H1 (cell line): ENCODE measurements around the gene CD40LG. TPM values are rescaled to one million over a fixed set of nuclear protein-coding genes. Genes with fewer than 3 reads are reported as not detected.

Experiments
- CTCF ChIA-PET: fragments of 300-600 bp; sonication (Branson Sonifier 250); formaldehyde crosslinking; loops from one replicate; lab custom pipeline; 2021; ENCODE audit not compliant: partially characterized antibody; lab: Charles Lee
- POLR2A ChIA-PET: fragments of 300-600 bp; sonication (Branson Sonifier 250); formaldehyde crosslinking; loops from one replicate; lab custom pipeline; 2021; ENCODE audit warnings: inconsistent platforms; ENCODE audit not compliant: partially characterized antibody; lab: Charles Lee
- DNase-seq, 2 experiments: peaks; one replicate each; pipeline versions ENCODE4 v3.0.0 to v3.0.0-alpha.2; 2010 to 2022; ENCODE audit warnings: low spot score in 2 of 2, low read depth in 1 of 2, mixed read lengths in 1 of 2
- FAIRE-seq: peaks from 2 replicates; lab custom pipeline; 2011; peaks lifted over from hg19 to GRCh38; lab: Jason Lieb, UNC
- H2AFZ ChIP-seq: 2 replicates; pipeline ENCODE4 v1.8.1; 2012; ENCODE audit warnings: low read length, inconsistent platforms
- H2AK5ac ChIP-seq: 2 replicates; pipeline ENCODE4 v1.6.1; 2013; ENCODE audit warnings: low read depth, low read length
- H2BK120ac ChIP-seq: replicated peaks from 2 replicates; pipeline ENCODE3; 2013; ENCODE audit warnings: low read depth, low read length, inconsistent platforms
- H2BK12ac ChIP-seq: 2 replicates; pipeline ENCODE4 v1.6.1; 2013; ENCODE audit warnings: low read depth, low read length
- H2BK15ac ChIP-seq: 2 replicates; pipeline ENCODE4 v1.6.1; 2013; ENCODE audit warnings: low read length
- H2BK20ac ChIP-seq: 2 replicates; pipeline ENCODE4 v1.6.1; 2013; ENCODE audit warnings: low read length
- H2BK5ac ChIP-seq: 2 replicates; pipeline ENCODE4 v1.6.1; 2013; ENCODE audit warnings: low read depth, low read length
- H3K14ac ChIP-seq: 2 replicates; pipeline ENCODE4 v1.6.1; 2013; ENCODE audit warnings: inconsistent platforms; ENCODE audit not compliant: insufficient read length
- H3K18ac ChIP-seq: 2 replicates; pipeline ENCODE4 v1.6.1; 2013; ENCODE audit warnings: low read length; ENCODE audit errors: extremely low read depth
- H3K23ac ChIP-seq: 2 replicates; pipeline ENCODE4 v1.6.1; 2013; ENCODE audit warnings: inconsistent platforms; ENCODE audit not compliant: insufficient read length
- H3K23me2 ChIP-seq: 2 replicates; pipeline ENCODE4 v1.6.1; 2013; ENCODE audit warnings: low read depth, low read length
- H3K27ac ChIP-seq: 2 replicates; pipeline ENCODE4 v1.6.1; 2011; ENCODE audit warnings: low read depth, low read length, inconsistent platforms
- H3K27me3 ChIP-seq, 4 experiments: replicated peaks in 1 of 4; 1 replicate in 1 of 4; 2 replicates in 3 of 4; pipeline versions ENCODE4 v1.6.1 to v1.8.1; 2011 to 2013; ENCODE audit warnings: low read length in 3 of 4, mild to moderate bottlenecking in 3 of 4, inconsistent platforms in 2 of 4, mixed read lengths in 2 of 4, moderate library complexity in 1 of 4; ENCODE audit not compliant: control insufficient read depth in 3 of 4, insufficient read depth in 3 of 4; ENCODE audit errors: extremely low read depth in 1 of 4
- H3K36me3 ChIP-seq, 4 experiments: 2 replicates each; pipeline versions ENCODE4 v1.6.1 to v1.8.1; 2011 to 2013; ENCODE audit warnings: mild to moderate bottlenecking in 4 of 4, low read length in 3 of 4, moderate library complexity in 2 of 4, control low read depth in 1 of 4, inconsistent platforms in 1 of 4; ENCODE audit not compliant: insufficient read depth in 4 of 4, control insufficient read depth in 2 of 4
- H3K4ac ChIP-seq: replicated peaks from 2 replicates; pipeline ENCODE3; 2013; ENCODE audit warnings: low read length, low read depth, mixed read lengths, inconsistent platforms; ENCODE audit not compliant: insufficient read length
- H3K4me1 ChIP-seq, 4 experiments: replicated peaks in 1 of 4; 1 replicate in 1 of 4; 2 replicates in 3 of 4; pipeline versions ENCODE4 v1.6.1 to v1.8.1; 2011 to 2013; ENCODE audit warnings: low read length in 3 of 4, inconsistent platforms in 2 of 4, mixed read lengths in 1 of 4; ENCODE audit not compliant: insufficient read depth in 4 of 4, control insufficient read depth in 3 of 4
- H3K4me2 ChIP-seq, 2 experiments: 2 replicates each; pipeline versions ENCODE4 v1.6.1 to v1.8.1; 2011 to 2013; ENCODE audit warnings: low read depth in 2 of 2, low read length in 2 of 2, control low read depth in 1 of 2, inconsistent platforms in 1 of 2, mild to moderate bottlenecking in 1 of 2; ENCODE audit not compliant: insufficient read depth in 1 of 2
- H3K4me3 ChIP-seq, 4 experiments: fragments of 200-600, 300-600 bp in 1 of 4; sonication (generic), shearing (Covaris generic), sonication (Bioruptor Twin) in 1 of 4; 2 replicates each; pipeline versions ENCODE4 v1.5.1 to v1.8.1; 2011 to 2016; ENCODE audit warnings: low read length in 4 of 4, low read depth in 3 of 4, control low read depth in 2 of 4, inconsistent platforms in 2 of 4, mild to moderate bottlenecking in 2 of 4, mixed read lengths in 1 of 4, moderate library complexity in 1 of 4; ENCODE audit not compliant: insufficient read depth in 2 of 4; ENCODE audit errors: extremely low read depth in 1 of 4
- H3K56ac ChIP-seq: replicated peaks from 2 replicates; pipeline ENCODE3; 2013; ENCODE audit warnings: low read depth, mild to moderate bottlenecking, mixed read lengths, low read length, inconsistent platforms; ENCODE audit not compliant: insufficient read length
- H3K79me1 ChIP-seq: 2 replicates; pipeline ENCODE4 v1.6.1; 2013; ENCODE audit warnings: low read depth, low read length, control low read depth
- H3K79me2 ChIP-seq, 2 experiments: 2 replicates each; pipeline versions ENCODE4 v1.6.1 to v1.8.1; 2012 to 2013; ENCODE audit warnings: low read length in 2 of 2, mild to moderate bottlenecking in 2 of 2, inconsistent platforms in 1 of 2; ENCODE audit not compliant: insufficient read depth in 2 of 2, control insufficient read depth in 1 of 2
- H3K9ac ChIP-seq, 4 experiments: replicated peaks in 1 of 4; 1 replicate in 1 of 4; 2 replicates in 3 of 4; pipeline versions ENCODE4 v1.6.1 to v1.8.1; 2011 to 2013; ENCODE audit warnings: low read depth in 3 of 4, low read length in 3 of 4, control low read depth in 2 of 4, mild to moderate bottlenecking in 2 of 4, moderate library complexity in 2 of 4, inconsistent platforms in 1 of 4; ENCODE audit errors: extremely low read depth in 1 of 4
- H3K9me3 ChIP-seq, 2 experiments: 2 replicates each; pipeline versions ENCODE4 v1.6.1 to v1.8.1; 2012 to 2013; ENCODE audit warnings: mild to moderate bottlenecking in 2 of 2, moderate library complexity in 2 of 2, control low read depth in 1 of 2, inconsistent platforms in 1 of 2, low read depth in 1 of 2, low read length in 1 of 2, mixed read lengths in 1 of 2; ENCODE audit not compliant: insufficient read depth in 2 of 2
- H4K20me1 ChIP-seq, 2 experiments: replicated peaks in 1 of 2; 2 replicates each; pipeline versions ENCODE3 to v1.8.1; 2011 to 2013; ENCODE audit warnings: inconsistent platforms in 2 of 2, low read length in 2 of 2, mild to moderate bottlenecking in 1 of 2; ENCODE audit not compliant: insufficient read depth in 2 of 2, control insufficient read depth in 1 of 2
- H4K5ac ChIP-seq: 2 replicates; pipeline ENCODE4 v1.6.1; 2013; ENCODE audit warnings: low read length, low read depth, mixed read lengths, inconsistent platforms; ENCODE audit not compliant: insufficient read length
- H4K8ac ChIP-seq: 2 replicates; pipeline ENCODE4 v1.8.0; 2013; ENCODE audit warnings: mild to moderate bottlenecking, moderate library complexity, low read length, inconsistent platforms; ENCODE audit not compliant: insufficient read depth; ENCODE audit errors: extremely low read depth
- H4K91ac ChIP-seq: replicated peaks from 2 replicates; pipeline ENCODE3; 2013; ENCODE audit warnings: low read length, mixed read lengths, inconsistent platforms; ENCODE audit not compliant: insufficient read length
- RFX5 ChIP-seq: IDR thresholded peaks from 2 replicates; pipeline ENCODE4 v1.6.1; 2011; ENCODE audit warnings: low read depth, low read length, improper control_type of control experiment, borderline replicate concordance
- SAP30 ChIP-seq: fragments of 300-600 bp; sonication (generic); IDR thresholded peaks from 2 replicates; pipeline ENCODE4 v1.7.1; 2012; ENCODE audit warnings: low read length, moderate library complexity, mild to moderate bottlenecking, inconsistent platforms; ENCODE audit not compliant: insufficient read depth, insufficient replicate concordance
- WGBS, 2 experiments: shearing (Covaris generic) in 1 of 2; methylation state at CpG; one replicate each; pipeline versions ENCODE4 v1.1.6 to v1.1.7; 2013 to 2015; ENCODE audit warnings: low lambda C conversion rate in 2 of 2, mixed read lengths in 2 of 2, inconsistent platforms in 1 of 2, low coverage in 1 of 2, missing lambda C conversion rate in 1 of 2; ENCODE audit not compliant: insufficient replicate concordance in 2 of 2, insufficient coverage in 1 of 2, insufficient read length in 1 of 2; ENCODE audit errors: extremely low coverage in 1 of 2, missing lambda C conversion rate in 1 of 2; 5-methylcytosine and 5-hydroxymethylcytosine counted together
- polyA plus RNA-seq, 7 experiments: library from polyadenylated mRNA; depleted of rRNA in 3 of 7; stranded (reverse) in 5 of 7; unstranded in 2 of 7; fragments of >200 nt in 5 of 7; fragments of 200-250 nt in 2 of 7; gene quantifications; 1 replicate in 5 of 7; 2 replicates in 1 of 7; 4 replicates in 1 of 7; pipeline versions ENCODE4 v1.2.1 to v1.2.3, GENCODE V29; 2011 to 2013; ENCODE audit warnings: missing spikeins in 2 of 7, mixed read lengths in 2 of 7
- total RNA-seq: library from RNA; stranded (reverse); fragmentation: NEBNext Ultra II Directional; extraction: Animal tissue kit (Norgen Biotek cat#: 25700); gene quantifications from 2 replicates; pipeline ENCODE4 v1.2.1, GENCODE V29; 2021

CD40LG gene
- total and polyA plus RNA-seq, 2 of the 8 experiments (the other 6 are each of a cell fraction or from before 2014, with no cell fraction given) = not detected

DNA sequence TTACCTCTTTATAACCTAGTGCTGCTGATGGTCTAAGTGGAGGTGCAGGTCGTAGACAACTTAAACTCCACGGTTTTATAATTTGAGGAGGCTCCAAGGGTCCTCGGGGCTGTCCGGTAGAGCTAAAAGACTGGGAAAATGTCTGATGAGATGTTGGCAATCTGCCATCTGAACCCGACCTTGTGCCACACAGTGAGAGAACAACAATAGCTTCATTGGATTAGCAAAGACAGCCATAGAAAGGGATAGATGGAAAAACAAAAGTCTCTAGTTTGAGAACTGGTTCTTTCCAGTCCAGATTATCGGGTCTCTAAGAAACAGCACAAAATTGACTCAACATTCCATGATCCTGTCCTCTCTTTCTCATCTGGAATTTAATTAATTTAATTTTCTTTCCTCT is 31.6 kb downstream of the CD40LG start:
- Histone ChIP-seq H4K91ac (no peak overlapping the region), H2AFZ (no peak overlapping the region), H3K36me3 (no peaks in the 10 kb centered on the region), H3K23ac (no peak overlapping the region), H3K14ac (no peak overlapping the region), H4K5ac (no peak overlapping the region), H3K9ac (no peak overlapping the region), H4K20me1 (no peaks in the 10 kb centered on the region), H2AK5ac (no peak overlapping the region), H3K27me3 (no peaks in the 10 kb centered on the region), H3K4me2 (no peak overlapping the region), H2BK20ac (no peak overlapping the region), H3K4ac (no peak overlapping the region), H2BK12ac (no peak overlapping the region), H2BK15ac (no peak overlapping the region), H3K27ac (no peak overlapping the region)
- DNase-seq = no peak
- POLR2A ChIA-PET = no interaction called here
- WGBS, 2 experiments = 93% methylated on average over 6 of the region's 6 CpGs; no CpG with 5 or more reads in 1 of the 2 experiments
- TF ChIP-seq RFX5 (no peak), SAP30 (no peak)
- TF ChIP-seq, all 59 proteins: peak for 0
- CTCF ChIA-PET = no interaction called here
- H3K56ac ChIP-seq = no peak overlapping the region
- H3K4me1 ChIP-seq = no peaks in the 10 kb centered on the region
- H3K23me2 ChIP-seq = no peaks in the 10 kb centered on the region
- H3K79me1 ChIP-seq = no peaks in the 10 kb centered on the region
- no peak overlapping the region for H3K18ac ChIP-seq
- FAIRE-seq = no peak
- no peak overlapping the region for H4K8ac ChIP-seq
- no peak overlapping the region for H2BK5ac ChIP-seq
- no peaks in the 10 kb centered on the region for H3K9me3 ChIP-seq
- no peak overlapping the region for H3K4me3 ChIP-seq
- no peak overlapping the region for H2BK120ac ChIP-seq
- H3K79me2 ChIP-seq = no peaks in the 10 kb centered on the region
